Limb (tissue), 2 donors: ENCODE results near the gene ARMH1.

Source experiments
- DNase-seq, 2 donors: peaks; one replicate each; pipeline ENCODE4 v3.0.0-alpha.2; 2016; ENCODE audit errors: extremely low spot score in 2 of 2

The ARMH1 gene

DNA sequence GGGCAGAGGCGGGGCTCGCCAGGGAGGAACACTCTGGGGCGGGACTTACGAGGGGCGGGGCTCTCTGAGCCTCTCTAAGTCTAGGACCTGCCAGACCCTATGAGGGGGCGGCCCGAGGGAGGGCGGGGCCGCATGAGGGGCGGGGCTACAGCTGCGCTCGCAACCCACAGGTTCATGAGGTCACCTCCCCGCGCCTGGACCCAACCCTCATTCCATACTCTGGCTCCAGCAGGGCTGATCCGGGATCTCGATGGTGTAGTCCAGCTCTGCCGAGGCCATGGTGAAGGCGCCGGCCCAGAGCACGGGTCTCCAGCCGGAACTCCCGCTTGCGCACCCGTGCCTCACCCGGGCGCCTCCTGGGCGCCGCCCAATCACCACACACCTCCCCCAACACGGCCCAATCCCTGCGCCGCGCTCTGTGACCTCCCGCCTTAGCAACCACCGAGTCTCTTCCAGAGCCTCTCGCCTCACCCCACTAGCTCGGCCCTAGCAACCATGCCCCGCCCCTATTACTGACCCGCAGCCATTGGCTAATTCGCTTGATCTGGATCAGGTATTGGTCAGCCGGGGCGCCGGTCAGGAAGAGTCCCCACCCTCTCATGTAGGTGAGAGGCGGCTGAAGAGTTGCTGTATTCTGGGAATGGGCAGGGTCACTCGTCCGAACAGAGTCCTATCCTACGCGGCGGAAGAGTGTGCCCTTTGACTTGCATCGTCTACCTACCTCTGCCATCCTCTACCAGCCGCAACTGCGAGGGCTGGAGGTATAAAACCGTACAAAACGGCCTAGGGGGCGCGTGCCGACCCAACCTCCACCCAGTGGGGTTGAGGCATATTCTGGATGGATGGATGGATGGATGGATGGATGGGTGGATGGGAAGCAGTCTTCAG lies at the start of gene ARMH1, which contains the start of gene TMEM53:
ARMH1 (plus strand) TSS at position 602 of the 888 bp plus-strand sequence. CDS start 14,984 bp downstream, outside the sequence.
TMEM53 (minus strand) TSS at position 369 of the 888 bp plus-strand sequence; CDS start at position 279, 90 bp downstream.
- peak; percentile 98 for DNase-seq

DNA sequence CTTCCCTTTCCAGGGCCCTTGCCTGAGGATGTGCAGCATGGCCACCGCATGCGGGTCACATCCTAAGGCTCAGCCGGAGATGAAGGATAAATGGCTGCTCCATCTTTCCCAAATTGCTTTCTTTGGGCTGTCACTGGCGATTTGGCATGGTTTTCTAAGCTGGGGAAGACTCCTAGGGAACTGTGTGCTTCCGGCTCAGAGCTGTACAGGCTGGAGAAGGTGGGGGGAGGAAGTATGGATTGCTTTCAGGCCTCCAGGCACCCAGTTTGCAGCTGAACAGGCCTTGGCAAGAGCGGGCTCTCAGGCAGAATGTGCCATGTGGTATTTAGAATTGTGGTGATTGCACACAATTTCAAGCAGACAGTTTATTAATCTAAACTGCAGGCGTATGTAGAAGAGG lies 49.2 kb upstream of the ARMH1 start:
- no peak for DNase-seq

DNA sequence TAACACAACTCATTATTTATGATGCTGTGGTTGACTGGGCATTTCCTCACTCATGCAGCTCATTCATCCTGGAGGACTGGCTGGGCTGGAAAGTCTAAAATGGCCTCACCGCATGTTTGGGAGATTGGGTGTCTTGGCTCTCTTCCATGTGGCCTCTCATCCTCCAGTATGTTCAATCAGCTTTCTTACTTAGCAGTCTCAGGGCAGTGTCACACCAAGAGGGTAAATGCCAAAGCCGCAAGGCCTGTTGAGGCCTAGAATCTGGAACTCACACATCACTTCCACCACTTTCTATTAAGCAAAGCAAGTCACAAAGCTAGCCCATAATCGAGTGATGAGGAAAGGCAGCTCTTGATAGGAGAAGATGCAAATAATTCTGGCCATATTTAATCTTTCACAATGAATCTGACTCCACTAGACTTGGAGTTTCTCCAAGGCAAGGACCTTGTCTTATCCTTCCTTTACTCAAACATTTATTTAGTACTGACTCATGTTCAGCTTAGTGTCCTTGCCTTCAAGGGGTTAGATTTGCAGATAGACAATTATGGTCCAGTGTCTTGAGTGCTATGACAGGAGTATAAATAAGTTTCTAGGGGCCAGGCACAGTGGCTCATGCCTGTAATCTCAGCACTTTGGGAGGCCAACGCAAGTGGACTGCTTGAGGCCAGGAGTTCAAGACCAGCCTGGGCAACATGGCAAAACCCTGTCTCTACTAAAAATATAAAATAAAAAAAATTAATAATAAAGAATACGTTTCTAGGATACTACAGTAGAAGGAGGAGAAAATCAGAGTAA lies 45.4 kb upstream of the ARMH1 start:
- DNase-seq: no peak

DNA sequence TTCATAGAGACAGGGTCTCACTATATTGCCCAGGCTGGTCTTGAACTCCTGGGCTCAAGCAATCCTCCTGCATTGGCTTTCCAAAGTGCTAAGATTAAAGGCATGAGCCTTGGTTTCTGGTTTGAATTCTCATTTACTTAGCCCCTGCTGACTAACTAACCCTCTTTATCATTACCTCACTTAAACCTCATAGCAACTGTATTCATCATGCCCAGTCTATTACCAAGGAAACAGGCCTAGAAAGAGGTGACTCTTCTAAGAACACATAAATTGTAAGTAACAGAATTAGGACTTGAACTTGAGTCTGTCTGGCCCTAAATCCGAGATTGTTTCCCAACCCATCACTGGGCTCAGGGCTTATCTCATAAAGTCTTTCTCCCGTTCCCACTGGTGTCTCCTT lies 44.4 kb upstream of the ARMH1 start:
- DNase-seq: no peak

- no peak for DNase-seq
Observed at GRCh38 chr1:44631333-44631646, 43.2 kb upstream of the ARMH1 start.

GRCh38 chr1:44631647-44632539 lies 42.6 kb upstream of the ARMH1 start:
- peak; percentile 88 to 93 for DNase-seq

- DNase-seq: no peak
Observed at GRCh38 chr1:44632598-44632997, 41.9 kb upstream of the ARMH1 start.

DNA sequence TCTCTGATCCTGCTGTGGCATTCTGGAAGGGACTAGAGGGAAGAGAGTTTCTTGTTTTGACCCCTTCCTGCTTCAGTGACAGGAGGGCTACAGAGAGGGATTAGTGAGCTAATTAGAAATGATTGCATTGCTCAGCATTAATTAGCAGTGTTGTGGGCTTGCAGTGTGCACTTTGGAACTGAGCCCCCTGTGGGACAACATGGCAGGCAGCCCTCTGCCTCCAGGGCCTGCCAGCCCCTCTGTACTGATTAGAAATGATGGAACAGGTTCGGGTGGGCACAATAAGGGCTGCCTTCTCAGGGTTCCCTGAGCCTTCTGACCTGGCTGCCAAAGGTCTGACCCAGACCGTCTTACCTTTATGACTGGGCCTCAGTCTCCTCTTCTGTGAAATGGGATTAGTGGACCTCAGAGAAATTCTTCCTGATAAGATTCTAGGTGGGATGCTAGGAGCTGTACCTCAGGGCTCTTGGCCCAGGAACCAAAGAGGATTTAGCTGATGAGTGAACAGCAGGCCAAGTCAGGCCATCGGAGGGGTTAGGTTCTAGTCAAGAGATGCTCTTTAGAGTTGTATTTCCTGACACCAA lies 39.8 kb upstream of the ARMH1 start:
- no peak for DNase-seq

GRCh38 chr1:44635439-44635838 lies 39.1 kb upstream of the ARMH1 start:
- no peak for DNase-seq

DNA sequence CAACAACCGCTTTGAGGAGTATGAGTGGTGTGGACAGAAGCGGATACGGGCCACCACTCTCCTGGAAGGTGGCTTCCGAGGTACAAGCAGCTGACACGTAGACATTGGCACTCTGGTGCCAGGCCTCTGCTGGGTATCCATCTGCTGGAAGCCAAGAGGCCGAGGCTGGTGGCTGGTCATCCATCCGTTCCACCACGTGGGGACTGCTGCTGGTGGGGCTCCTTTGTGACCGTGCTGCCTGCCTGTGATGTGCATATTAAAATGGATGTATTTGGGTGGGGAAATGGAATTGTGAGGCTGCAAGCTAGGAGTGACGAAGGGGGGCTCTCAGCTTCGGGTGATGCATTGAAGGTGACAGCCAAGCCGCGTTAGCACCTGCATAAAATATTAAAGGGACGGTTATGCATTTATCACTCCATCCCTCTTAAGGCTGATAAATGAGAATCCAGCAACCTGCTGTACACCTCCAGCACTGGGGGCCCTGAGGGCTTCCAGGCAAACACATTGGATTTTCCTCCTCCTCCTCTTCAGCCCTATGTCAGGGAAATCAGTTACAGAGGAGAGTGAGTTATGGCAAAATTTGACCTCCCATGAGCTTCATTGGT lies 38.3 kb upstream of the ARMH1 start:
- DNase-seq: no peak

- DNase-seq: peak in 1 of 2 donors; percentile 53
Observed at GRCh38 chr1:44636688-44637598, 37.6 kb upstream of the ARMH1 start.

GRCh38 chr1:44637702-44638411 lies 36.7 kb upstream of the ARMH1 start:
- DNase-seq: no peak

GRCh38 chr1:44640200-44640853 lies 34.2 kb upstream of the ARMH1 start:
- DNase-seq: no peak

- DNase-seq: no peak
Observed at GRCh38 chr1:44641126-44642102, 33.1 kb upstream of the ARMH1 start.

- no peak for DNase-seq
Observed at GRCh38 chr1:44642255-44642654, 32.3 kb upstream of the ARMH1 start.

DNA sequence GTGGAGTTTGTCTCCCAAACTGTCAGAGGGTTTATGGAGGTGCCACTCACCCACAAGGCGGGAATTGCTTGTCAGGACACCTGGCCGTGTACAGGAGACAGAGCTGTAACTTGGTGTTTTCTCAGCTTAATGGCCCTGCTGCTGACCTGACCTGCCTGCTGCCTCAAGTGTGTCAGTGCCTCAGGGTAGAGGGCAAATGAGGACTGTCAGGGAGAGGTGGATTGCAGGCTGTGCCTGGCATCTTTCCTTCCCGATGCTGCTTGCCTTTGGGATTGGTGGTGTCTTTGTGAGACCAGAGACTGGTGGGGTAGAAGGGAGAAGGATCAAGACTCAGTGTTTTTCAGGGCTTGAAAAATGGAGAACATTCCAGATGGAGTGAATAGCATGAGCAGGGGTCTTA lies 31.6 kb upstream of the ARMH1 start:
- no peak for DNase-seq

GRCh38 chr1:44643721-44644334 lies 30.7 kb upstream of the ARMH1 start:
- DNase-seq: no peak
